Stimulated activated CD4-positive, alpha-beta T cell treated with anti-CD3 and anti-CD28 coated beads, Interleukin-12 subunit alpha, Interleukin-12 subunit beta, amount 100 ng/mL, for 4 hours (primary cell): ENCODE data around the gene ZMYM2.

ENCODE experiments used
- DNase-seq: peaks from one replicate; pipeline ENCODE4 v3.0.0-alpha.2; 2020

Gene ZMYM2

DNA sequence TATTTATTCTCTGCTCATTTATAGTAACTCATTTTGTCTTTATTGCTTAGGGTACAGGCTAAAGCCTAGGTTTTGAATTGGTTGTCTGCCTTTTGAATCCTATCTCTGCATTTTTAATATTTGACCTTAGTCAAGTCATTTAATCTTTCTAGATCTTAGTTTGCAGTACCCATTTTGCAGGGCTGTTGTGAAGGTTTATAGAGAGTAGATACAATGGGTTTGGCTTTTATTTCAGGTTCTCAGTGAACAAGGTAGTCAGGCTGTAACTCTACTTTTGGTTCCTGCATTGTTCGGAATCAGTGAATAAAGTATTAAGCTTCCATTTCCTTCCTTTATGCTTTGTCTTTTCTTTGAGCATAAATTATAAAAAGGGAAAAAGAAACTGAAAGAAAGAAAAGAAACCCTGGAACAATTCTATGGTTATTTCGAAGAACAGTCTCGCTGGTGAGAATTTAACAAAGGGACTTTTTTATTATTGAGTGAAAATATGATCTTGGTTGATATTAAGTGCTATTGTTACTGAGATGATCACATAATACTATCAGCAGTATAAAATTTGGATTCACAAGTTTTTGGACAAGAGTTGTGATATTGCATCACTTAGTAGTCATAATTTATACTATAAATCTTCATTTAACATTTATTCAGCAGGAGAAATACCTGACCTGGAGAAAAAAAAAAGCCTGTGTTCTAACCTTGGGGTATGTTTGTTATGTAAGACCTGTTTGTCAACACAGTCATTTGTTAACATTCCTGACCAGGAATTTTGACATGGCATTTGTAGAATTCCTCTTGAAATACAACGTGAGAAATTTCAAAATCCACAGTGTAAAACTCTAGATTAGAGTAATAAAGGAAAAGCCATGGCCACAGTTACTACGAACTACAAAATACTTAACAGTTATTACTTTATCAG, 91.3 kb downstream of the ZMYM2 start:
- no peak for DNase-seq

DNA sequence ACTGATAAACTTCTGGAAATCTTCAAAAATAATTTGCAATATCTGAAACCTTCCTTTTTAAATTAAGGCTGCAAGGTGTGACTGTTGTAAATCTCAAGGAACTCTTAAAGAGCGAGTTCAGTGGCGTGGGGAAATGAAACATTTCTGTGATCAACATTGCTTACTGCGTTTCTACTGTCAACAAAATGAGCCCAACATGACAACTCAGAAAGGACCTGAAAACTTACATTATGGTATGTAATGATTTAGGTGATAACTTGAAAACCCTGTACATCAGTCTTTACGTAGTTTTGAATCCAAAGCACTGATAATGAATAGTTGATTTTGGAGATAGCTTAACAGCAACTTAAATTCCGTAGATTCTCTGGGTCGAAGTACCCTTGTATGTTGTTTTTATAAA, 92.8 kb downstream of the ZMYM2 start:
- DNase-seq = no peak

GRCh38 chr13:20053016-20053415, 94.5 kb downstream of the ZMYM2 start:
- no peak for DNase-seq

- no peak for DNase-seq
These were observed 95.4 kb downstream of the ZMYM2 start for GRCh38 chr13:20053891-20054290.

GRCh38 chr13:20054586-20054985, 96.1 kb downstream of the ZMYM2 start:
- no peak for DNase-seq

DNA sequence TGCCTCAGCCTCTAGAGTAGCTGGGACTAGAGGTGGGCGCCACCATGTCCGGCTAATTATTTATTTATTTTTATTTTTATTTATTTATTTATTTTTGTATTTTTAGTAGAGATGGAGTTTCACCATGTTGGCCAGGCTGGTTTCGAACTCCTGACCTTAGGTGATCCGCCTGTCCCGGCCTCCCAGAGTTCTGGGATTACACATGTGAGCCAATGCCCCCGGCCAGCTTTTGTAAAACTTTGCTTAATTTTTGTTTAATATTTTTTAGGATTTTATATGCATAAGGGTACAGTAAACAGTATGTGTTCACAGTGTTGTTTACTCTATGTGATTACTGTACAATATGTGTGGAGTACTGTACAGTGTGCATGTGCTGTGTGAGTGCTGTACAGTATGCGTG, 98.7 kb downstream of the ZMYM2 start:
- DNase-seq = no peak

GRCh38 chr13:20057963-20058362, 99.4 kb downstream of the ZMYM2 start:
- no peak for DNase-seq

DNA sequence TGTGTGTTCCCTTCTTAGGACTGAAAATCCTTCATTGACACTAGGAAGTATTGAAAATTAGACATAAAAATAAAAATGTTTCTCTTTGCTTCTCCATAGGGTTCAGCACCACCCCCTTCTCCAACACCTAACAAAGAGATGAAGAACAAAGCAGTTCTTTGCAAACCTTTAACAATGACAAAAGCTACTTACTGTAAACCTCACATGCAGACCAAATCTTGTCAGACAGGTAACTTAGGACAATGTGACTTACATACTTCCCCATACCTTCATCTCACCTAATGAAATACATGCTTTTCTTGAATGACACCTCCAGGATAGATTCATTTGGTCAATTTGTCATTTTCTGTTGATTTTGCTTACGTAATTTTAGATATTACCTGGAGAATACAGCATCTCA, 99.9 kb downstream of the ZMYM2 start:
- no peak for DNase-seq

DNA sequence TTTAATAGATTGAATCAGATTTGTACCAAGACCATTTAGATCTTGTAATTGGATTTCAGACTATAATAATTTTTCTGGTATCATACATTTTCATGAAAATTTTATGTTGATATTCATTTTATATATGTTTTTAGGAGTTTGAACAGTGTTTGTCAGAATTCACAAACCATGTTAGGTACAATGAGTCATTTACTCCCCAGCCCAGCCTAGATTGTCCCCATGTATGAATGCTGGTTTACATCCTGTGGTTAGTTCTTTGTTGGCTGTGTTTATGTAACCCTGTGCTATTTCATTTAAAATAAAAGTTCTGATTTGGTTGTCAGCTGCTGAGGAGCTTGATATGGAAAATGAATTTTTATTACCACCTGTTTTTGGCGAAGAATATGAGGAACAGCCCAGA, 105.6 kb downstream of the ZMYM2 start:
- DNase-seq = no peak

GRCh38 chr13:20065516-20065915, 107.0 kb downstream of the ZMYM2 start:
- no peak for DNase-seq

- DNase-seq = no peak
These were observed 111.4 kb downstream of the ZMYM2 start for GRCh38 chr13:20069956-20070355.

DNA sequence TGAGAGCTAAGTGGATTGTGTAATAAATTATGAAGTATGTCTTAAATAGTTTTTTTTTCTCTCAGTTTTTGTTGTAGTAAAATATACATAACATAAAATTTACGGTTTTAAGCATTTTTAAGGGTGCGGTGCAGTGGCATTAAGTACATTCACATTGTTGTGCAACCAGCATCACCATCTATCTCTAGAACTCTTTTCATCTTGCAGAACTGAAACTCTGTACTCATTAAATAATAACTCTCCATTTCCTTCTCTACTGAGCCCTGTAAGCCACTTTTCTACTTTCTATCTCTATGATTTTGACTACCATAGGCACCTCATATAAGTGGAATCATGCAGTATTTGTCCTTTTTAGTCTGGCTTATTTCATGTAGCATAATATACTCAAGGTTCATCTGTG, 115.2 kb downstream of the ZMYM2 start:
- DNase-seq = no peak

- no peak for DNase-seq
These were observed 116.4 kb downstream of the ZMYM2 start for GRCh38 chr13:20074966-20075365.

GRCh38 chr13:20077086-20077485, 118.6 kb downstream of the ZMYM2 start:
- no peak for DNase-seq

DNA sequence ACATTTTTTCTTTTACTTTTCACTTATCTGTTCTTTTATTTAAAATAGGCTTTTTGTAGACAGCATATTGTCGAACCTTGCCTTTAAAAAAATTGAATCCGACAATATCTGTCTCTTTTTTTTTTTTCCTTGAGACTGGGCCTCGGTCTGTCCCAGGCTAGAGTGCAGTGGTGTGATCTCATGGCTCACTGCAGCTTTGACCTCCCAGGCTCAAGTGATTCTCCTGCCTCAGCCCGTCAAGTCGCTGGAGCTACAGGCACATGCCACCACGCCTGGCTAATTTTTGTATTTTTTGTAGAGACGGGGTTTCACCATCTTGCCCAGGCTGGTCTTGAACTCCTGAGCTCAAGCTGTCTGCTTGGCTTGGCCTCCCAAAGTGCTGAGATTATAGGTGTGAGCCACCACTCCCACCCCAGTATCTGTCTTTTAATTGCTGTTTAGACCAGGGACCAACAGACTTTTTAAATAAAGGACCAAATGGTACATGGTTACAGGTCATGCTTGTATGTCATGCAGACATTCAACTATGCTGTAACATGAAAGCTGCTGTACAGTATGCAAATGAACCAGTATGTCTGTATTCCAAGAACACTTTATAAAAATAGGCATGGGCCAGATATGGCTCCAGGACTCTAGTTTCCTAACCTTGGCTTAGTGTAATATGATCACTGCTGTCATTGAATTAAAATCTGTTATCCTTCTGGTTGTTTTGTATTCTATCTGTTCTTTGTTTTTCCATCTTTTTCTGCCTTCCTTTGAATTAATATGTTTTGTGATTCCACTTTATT, 122.0 kb downstream of the ZMYM2 start:
- no peak for DNase-seq

DNA sequence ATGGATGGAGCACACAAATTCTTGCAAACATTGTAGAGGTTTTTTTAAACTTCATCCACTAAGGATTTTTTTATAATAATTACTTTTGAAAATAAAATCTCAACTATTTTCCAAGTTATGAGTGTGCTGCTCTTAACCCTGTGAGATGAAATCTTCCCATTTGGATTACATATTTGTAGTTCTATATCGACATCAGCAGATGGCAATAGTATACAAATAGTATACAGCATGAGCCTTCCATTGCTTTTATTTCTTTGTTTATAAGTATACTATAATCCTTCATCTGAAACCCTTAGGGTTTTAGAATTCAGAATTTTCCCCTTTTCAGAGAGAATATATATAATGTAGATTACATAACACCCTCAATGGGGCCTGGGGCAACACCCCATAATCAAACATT, 131.8 kb downstream of the ZMYM2 start:
- DNase-seq = no peak

DNA sequence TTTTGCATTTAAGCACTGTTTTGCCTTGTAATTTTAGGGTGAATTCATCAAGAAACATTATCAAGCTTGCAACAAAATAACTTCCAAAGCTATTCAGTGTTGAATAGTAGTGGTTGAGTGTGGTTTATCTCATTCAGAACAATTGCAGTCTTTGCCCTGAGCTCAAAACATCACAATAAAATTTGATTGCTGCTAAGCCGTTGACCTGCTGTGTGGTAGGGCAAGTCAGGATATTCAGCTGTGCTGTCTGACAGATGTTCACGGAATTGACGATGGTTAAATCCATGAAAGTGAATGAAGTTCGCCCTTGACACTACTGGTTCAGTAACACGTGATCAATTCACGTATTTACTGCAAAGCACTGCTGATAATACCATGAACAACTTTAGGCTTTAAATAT, 135.4 kb downstream of the ZMYM2 start:
- DNase-seq = no peak

DNA sequence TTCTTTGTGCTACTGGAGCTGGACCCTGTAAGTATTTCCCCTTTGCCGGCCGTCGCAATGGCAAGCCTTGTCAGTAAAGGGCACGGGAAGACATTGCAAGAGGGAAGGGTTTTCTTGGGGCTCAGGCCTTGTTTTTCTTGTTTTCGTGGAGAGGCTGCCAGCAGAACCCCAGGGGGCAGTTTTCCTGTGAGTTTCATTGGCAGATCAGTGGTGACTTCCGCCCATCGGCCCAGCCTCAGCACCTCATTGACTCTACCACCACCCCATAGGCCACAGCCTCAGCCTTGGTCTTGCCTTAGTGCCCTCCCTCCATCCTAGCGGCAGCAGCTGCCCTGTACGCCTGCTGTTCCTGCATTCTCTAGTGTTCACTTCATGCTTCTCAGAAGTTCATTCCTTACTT, 140.8 kb downstream of the ZMYM2 start:
- DNase-seq = no peak

DNA sequence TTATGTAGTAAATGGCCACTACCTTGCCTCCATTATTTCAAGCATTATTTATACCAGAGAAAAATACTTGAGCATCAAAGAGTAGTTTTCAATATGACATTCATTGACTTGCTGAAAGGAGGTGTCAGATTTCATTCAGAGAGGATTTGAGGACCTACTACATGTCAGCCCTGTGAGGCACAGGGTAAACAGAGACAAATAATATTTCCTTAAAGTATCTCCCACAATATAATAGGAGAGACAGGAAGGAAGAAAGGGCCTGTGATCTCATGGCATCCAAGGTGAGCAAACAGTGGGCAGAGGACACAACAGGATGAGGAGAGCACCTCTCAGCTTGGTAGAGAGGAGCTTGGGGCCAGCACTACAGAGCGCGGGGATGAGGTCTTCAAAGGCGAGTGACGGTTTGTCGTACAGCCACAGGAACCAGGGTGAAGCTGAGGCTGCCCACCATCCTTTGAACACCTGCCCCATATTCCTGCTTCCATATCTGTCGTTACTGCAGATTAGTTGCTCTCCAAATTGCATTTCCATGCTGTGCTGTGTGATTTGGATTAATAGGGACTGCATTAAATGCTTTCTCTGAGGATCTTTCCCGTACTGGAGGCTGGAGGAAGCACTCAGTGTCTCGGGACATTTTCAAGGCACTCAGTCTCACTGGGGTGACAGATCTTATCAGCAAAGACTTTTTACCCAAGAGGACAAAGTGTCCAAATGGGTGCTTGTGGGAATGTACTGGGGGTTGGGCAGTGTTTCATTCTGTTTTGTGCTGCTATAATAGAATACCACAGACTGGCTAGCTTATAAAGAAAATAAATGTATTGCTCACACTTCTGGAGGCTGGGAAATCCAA, 143.2 kb downstream of the ZMYM2 start:
- no peak for DNase-seq

DNA sequence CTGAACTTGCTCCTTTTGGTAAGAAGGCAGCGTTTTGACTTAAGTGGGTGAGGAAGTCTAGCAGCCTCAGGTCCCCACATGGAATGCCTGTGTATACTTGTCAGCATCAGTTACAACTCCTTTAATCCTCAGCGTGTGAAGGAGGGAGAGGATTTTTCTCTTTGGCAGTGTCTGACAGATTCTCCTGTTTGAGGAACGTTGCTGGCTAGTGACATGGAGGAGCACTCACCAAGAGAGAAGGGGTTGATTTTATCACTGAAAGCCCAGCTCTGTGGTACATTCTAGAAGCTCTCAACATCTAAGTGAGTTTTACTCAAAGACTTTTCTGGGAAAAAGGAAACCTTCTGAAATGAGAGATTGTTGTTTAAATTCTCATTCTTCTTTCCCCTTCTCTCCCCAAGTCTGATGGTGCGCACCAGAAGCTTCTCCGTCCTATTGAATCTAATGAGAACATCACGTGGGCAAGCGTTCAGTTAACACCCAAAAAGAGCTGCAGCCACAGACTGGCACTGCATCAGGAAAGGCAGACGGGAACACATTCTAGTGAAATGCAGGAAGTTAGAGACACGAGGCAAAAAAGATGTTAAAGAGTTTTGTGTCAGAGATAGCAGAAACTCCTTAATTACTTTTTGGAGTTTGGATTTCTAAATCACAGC, 144.1 kb downstream of the ZMYM2 start:
- DNase-seq = no peak

DNA sequence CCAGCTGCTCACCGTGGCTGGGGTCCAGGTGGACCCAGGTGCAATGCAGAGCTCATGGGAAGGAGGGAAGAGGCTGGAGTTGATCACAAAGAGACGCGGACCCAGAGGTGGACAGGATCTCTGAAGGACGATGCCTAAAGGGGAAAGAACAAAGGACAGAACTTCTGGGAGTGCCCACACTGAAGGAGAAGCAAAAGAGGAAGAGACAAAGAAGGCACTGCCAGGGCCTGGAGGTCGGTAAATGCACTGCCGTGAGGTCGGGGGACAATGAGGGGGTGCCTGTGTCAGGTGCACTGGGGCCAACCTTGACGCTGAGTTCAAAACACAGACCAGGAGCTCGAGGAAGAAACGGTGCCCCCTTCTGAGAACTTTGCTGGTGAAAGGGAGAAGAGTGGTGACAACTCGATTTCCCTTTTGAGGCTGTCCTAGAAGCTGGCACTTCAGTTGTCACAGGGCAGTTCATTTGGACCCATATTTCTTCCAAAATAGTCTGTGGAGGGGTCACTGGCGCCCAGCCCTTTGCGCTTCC, 146.7 kb downstream of the ZMYM2 start:
- DNase-seq = no peak

DNA sequence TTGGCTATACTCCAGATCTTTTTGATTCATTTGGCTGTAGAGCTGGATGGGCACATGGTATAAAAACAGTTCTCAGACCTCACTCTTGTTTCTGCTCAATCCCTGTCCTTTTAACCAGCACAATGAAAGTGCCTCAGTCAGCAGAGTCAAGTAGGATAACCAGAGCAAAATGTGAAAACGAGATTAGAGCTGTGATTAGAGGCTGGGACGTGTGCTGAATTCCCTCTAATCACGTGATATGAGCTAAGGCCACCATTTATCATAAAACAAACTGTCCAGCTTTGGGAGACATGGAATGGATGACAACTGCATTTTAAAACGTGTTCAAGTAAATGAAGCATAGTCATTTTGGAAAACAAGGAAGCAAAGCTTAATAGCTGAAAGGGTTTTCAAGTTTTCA, 148.2 kb downstream of the ZMYM2 start:
- DNase-seq = no peak
